ENCODE results near the gene KIF18B. TPM values are rescaled to one million over a fixed set of nuclear protein-coding genes. Genes with fewer than 3 reads are reported as not detected.
"Not testable (repeated sequence)": the region's sequence is repeated elsewhere in the genome, so short reads cannot be mapped to it uniquely, and the experiment has no call there.

The KIF18B gene
- total RNA-seq, 1 donor: 0.81 TPM

DNA sequence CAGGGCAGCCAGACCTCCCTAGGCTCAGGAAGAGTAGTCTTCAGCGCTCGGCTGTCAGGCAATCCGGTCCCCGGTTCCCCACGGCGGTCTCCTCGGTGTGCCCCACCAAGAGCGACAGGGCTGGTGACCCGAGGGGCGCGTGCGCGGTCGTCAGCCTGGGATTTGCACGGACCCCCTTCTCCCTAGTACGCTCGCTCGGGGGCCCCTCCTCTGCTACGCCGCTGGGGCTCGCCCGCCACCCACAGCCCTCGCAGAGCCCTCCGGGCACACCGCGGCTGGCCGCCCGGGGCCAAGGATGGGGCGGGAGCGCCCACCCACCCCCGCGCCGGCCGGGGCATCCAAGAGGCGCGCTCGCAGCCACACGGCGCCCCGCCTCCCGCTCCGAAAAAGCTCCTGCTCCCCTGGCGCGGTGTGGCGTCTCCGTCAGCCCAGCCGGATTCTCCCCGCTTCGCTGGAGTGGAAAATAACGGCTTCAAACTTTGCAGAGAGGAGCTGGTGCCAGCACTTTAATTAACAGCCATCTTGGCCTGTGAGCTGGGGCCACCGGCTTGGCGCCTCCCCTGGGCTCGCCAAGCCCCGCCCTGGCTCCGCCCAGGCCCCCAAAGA is 22.7 kb upstream of the KIF18B start:
- DNase-seq (ENCODE audit: low read depth in 2 of 3, low spot score in 2 of 3): peak in 1 of 3 donors; percentile 28

GRCh38 chr17:44969144-44969780 is 21.7 kb upstream of the KIF18B start:
- no peak for DNase-seq (ENCODE audit: low read depth in 2 of 3, low spot score in 2 of 3)

DNA sequence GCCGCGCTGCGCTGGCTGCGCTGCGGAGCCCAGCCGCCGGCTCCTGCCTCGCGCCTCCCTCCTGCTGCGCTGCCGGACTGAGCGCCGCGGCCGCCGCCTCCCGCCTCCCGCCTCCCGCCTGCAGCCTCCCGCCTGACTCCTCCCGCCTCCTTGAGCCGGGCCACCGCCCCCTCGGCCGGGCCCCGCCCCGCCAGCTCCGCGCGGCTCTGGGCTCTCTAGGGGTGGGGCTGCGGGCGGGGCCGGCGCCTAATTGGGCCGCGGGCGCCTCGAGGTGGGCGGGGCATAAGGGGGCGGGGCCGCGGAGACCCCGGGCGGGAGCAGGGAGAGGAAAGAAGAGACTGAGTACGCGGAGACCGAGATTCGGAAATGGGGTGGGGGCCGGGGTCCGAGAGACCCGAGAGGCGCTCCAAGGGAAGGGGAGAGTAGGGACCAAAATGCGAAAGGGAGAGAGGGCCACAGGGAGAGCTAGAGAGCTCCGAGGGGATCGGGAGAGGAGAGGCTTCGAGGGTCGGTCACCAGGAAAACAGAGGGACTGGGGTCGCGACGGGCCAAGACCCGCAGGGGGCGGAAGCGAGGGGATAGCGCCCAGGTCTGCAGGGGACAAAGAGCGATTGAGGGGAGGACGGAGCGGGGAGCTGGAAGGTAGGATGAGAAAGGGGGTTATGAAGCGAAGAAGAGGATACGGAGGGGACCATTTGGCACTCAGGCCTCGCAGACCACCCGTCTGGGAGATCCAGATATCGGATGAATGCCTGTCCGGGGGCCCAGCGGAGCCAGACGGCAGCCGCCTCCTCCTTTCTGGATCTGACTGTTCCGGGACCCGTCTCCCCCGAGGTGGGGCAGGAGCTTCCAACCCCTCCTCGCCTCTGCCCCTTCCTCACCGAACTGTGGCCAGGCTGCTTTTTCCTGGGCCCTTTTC is 20.9 kb upstream of the KIF18B start, which contains the start of gene C1QL1:
C1QL1 (minus strand) TSS at position 79 of the 919 bp plus-strand sequence. CDS start 255 bp downstream, outside the sequence.
- DNase-seq (ENCODE audit: low read depth in 2 of 3, low spot score in 2 of 3): peak; percentile 58 to 90 (median 88)

- no peak for DNase-seq (ENCODE audit: low read depth in 2 of 3, low spot score in 2 of 3)
These were observed 20.3 kb upstream of the KIF18B start for GRCh38 chr17:44967907-44968224.

DNA sequence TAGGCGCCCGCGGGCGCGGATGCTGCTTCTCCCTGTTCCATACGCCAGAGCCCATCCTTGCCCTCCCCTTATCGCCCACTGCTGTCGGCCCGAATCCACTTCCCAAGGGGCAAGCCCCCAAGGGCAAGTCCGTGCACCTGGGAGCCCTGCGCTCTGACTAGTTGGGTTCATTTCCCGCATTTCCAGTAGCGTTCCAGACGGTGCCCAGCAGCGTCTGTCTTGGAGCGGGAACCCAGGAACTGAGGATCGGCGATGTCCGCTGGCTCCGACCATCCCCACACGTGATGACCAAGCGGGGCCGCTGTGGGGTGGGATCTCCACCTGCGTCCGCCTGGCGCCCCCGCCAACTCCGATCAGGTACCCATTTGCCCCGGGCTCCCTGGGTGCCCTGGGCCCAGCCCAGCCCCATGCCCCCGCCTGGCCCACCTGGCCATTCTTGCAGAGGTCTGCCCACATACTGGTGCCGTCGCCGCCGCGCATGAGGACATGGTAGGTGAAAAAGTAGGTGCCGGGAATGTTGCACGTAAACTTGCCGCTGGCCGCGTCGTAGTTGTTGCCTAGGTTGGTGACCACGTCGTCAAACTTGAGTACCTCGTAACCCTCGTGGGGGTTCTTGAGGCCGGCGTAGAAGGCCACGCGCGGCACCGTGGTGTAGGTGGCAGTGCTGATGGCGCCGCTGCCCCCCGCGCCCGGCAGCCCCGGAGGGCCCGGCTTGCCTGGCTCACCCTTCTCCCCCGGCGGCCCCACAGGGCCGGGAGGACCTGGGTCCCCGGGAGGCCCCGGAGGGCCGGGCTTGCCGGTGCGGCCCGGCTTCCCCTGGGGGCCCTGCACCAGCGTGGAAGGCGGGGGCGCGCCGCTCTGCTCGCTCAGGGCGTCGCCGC is 19.7 kb upstream of the KIF18B start:
- DNase-seq (ENCODE audit: low read depth in 2 of 3, low spot score in 2 of 3): no peak

- no peak for DNase-seq (ENCODE audit: low read depth in 2 of 3, low spot score in 2 of 3)
These were observed 18.9 kb upstream of the KIF18B start for GRCh38 chr17:44966348-44967025.

GRCh38 chr17:44965481-44966234 is 18.1 kb upstream of the KIF18B start:
- peak in 1 of 3 donors; percentile 74 for DNase-seq (ENCODE audit: low read depth in 2 of 3, low spot score in 2 of 3)

GRCh38 chr17:44961921-44962350 is 14.4 kb upstream of the KIF18B start:
- no peak for DNase-seq (ENCODE audit: low read depth in 2 of 3, low spot score in 2 of 3)

DNA sequence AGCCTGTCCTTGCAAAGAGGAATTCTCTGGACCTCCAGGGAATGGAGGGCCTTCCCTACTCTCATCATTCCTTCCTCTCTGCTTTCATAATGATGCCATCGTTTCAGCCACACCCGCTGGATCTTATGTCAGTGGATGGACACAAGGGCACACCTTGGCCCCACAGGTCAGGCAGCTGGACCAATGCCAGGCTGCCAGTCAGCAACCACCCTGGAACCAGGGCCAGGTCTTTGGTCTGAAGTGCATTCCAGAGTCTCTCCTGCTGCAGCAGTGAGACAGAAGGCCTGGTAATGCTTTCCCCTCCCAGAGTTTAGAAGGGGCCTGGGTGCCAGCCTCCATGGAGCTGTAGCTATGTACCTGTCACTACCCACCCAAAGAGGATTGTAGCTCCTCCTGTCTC is 13.1 kb upstream of the KIF18B start:
- DNase-seq (ENCODE audit: low read depth in 2 of 3, low spot score in 2 of 3): no peak

GRCh38 chr17:44959821-44960531 is 12.4 kb upstream of the KIF18B start:
- peak in 1 of 3 donors; percentile 32 for DNase-seq (ENCODE audit: low read depth in 2 of 3, low spot score in 2 of 3)

- no peak for DNase-seq (ENCODE audit: low read depth in 2 of 3, low spot score in 2 of 3)
These were observed 9.7 kb upstream of the KIF18B start for GRCh38 chr17:44956998-44957981.

GRCh38 chr17:44955674-44956425 is 8.3 kb upstream of the KIF18B start:
- DNase-seq (ENCODE audit: low read depth in 2 of 3, low spot score in 2 of 3): no peak

DNA sequence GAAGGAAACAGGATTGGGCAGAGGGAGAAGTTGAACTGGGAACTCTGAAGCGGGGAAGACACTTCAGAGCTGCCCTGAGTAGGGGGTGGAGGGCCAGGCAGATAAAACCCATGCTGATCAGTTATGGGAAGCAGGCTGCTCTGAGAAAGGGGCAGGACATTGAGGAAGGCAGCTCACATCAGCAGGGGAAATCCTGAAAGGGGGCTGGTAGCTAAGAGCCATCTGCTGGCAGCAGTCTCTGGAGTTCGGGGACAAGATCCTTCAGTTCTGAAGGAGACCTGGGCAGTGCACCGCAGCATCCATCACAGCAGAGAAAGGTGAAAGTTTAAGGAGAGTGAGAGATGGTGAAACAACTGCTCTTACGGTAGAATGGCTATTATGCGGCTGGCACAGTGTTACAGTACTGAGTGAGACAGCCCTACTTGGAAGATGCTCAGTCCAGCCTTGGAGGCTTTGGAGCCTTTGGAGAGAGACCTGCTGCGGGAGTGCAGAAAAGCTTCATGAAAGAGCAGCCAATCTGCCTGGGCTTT is 5.4 kb upstream of the KIF18B start:
- no peak for DNase-seq (ENCODE audit: low read depth in 2 of 3, low spot score in 2 of 3)

GRCh38 chr17:44948315-44948795 is 782 bp upstream of the KIF18B start:
- DNase-seq (ENCODE audit: low read depth in 2 of 3, low spot score in 2 of 3): no peak

DNA sequence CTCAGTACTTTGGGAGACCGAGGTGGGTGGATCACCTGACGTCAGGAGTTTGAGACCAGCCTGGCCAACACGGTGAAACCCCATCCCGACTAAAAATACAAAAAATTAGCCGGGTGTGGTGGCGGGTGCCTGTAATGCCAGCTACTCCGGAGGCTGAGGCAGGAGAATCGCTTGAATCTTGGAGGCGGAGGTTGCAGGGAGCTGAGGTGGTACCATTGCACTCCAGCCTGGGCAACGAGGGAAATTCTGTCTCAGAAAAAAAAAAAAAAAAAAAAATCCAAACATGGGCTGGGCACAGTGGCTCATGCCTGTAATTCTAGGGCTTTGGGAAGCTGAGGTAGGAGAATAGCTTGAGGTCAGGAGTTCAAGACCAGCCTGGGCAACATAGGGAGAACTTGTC is 1.9 kb downstream of the KIF18B start:
- not testable (repeated sequence) for DNase-seq (ENCODE audit: low read depth in 2 of 3, low spot score in 2 of 3)

GRCh38 chr17:44942456-44942855 is 5.1 kb downstream of the KIF18B start:
- DNase-seq (ENCODE audit: low read depth in 2 of 3, low spot score in 2 of 3): no peak
